ENCODE results near the gene CEP85.

CEP85 gene

GRCh38 chr1:26277719-26278118, 43.7 kb downstream of the CEP85 start:
- peaks cover 11% of the 10 kb centered on the region for H3K4me1 ChIP-seq (ENCODE audit: low read length)
- no peak for TF ChIP-seq EZH2phosphoT487 (IDR thresholded peaks at IDR 0.05; ENCODE audit: low read depth)
- no peak for TF ChIP-seq CTCF (IDR thresholded peaks at IDR 0.05; ENCODE audit: low read depth, low read length)
- H2AFZ ChIP-seq (ENCODE audit: low read depth, low read length): no peak overlapping the region
- H3K36me3 ChIP-seq (replicated peaks; ENCODE audit: low read depth, low read length): peaks cover 24% of the 10 kb centered on the region
- no peak overlapping the region for H3K4me2 ChIP-seq (ENCODE audit: low read length)
- H3K27me3 ChIP-seq (ENCODE audit: low read depth, low read length): no peaks in the 10 kb centered on the region
- H4K20me1 ChIP-seq (ENCODE audit: insufficient read depth, low read length): no peaks in the 10 kb centered on the region
- no peak overlapping the region for H3K9ac ChIP-seq (ENCODE audit: low read length)
- H3K79me2 ChIP-seq (ENCODE audit: low read length): no peaks in the 10 kb centered on the region
- no peak overlapping the region for H3K4me3 ChIP-seq (ENCODE audit: low read length)
- H3K9me3 ChIP-seq (ENCODE audit: insufficient read depth, low read length): no peaks in the 10 kb centered on the region
- no peak overlapping the region for H3K27ac ChIP-seq (ENCODE audit: low read length)

GRCh38 chr1:26278303-26278702, 44.3 kb downstream of the CEP85 start:
- no peak overlapping the region for H3K4me2 ChIP-seq (ENCODE audit: low read length)
- H3K4me1 ChIP-seq (ENCODE audit: low read length): peaks cover 11% of the 10 kb centered on the region
- H2AFZ ChIP-seq (ENCODE audit: low read depth, low read length): no peak overlapping the region
- H3K27me3 ChIP-seq (ENCODE audit: low read depth, low read length): no peaks in the 10 kb centered on the region
- no peak overlapping the region for H3K9ac ChIP-seq (ENCODE audit: low read length)
- H3K36me3 ChIP-seq (replicated peaks; ENCODE audit: low read depth, low read length): peaks cover 24% of the 10 kb centered on the region
- H3K27ac ChIP-seq (ENCODE audit: low read length): no peak overlapping the region
- H3K4me3 ChIP-seq (ENCODE audit: low read length): no peak overlapping the region
- TF ChIP-seq CTCF (IDR thresholded peaks at IDR 0.05; ENCODE audit: low read depth, low read length): no peak
- TF ChIP-seq EZH2phosphoT487 (IDR thresholded peaks at IDR 0.05; ENCODE audit: low read depth): no peak
- H3K9me3 ChIP-seq (ENCODE audit: insufficient read depth, low read length): no peaks in the 10 kb centered on the region
- no peaks in the 10 kb centered on the region for H3K79me2 ChIP-seq (ENCODE audit: low read length)
- no peaks in the 10 kb centered on the region for H4K20me1 ChIP-seq (ENCODE audit: insufficient read depth, low read length)

GRCh38 chr1:26278724-26279455, 44.9 kb downstream of the CEP85 start:
- H3K4me2 ChIP-seq (ENCODE audit: low read length): peak overlapping the region; percentile 92
- no peak overlapping the region for H2AFZ ChIP-seq (ENCODE audit: low read depth, low read length)
- no peaks in the 10 kb centered on the region for H3K9me3 ChIP-seq (ENCODE audit: insufficient read depth, low read length)
- no peaks in the 10 kb centered on the region for H4K20me1 ChIP-seq (ENCODE audit: insufficient read depth, low read length)
- TF ChIP-seq EZH2phosphoT487 (IDR thresholded peaks at IDR 0.05; ENCODE audit: low read depth) (no peak), CTCF (IDR thresholded peaks at IDR 0.05; ENCODE audit: low read depth, low read length) (no peak)
- peaks cover 11% of the 10 kb centered on the region for H3K4me1 ChIP-seq (ENCODE audit: low read length)
- H3K4me3 ChIP-seq (ENCODE audit: low read length): peak overlapping the region; percentile 95
- H3K9ac ChIP-seq (ENCODE audit: low read length): peak overlapping the region; percentile 78; the same call in 1 of the 2 replicates
- no peak overlapping the region for H3K27ac ChIP-seq (ENCODE audit: low read length)
- no peaks in the 10 kb centered on the region for H3K79me2 ChIP-seq (ENCODE audit: low read length)
- no peaks in the 10 kb centered on the region for H3K27me3 ChIP-seq (ENCODE audit: low read depth, low read length)
- H3K36me3 ChIP-seq (replicated peaks; ENCODE audit: low read depth, low read length): peaks cover 24% of the 10 kb centered on the region

- TF ChIP-seq CTCF (IDR thresholded peaks at IDR 0.05; ENCODE audit: low read depth, low read length): peak; percentile 14; the same call in 1 of the 2 replicates
- no peak for TF ChIP-seq EZH2phosphoT487 (IDR thresholded peaks at IDR 0.05; ENCODE audit: low read depth)
- H3K79me2 ChIP-seq (ENCODE audit: low read length): no peaks in the 10 kb centered on the region
- no peak within 1 kb of the TSS; the same call in 1 of the 2 replicates for H3K27ac ChIP-seq (ENCODE audit: low read length)
- H2AFZ ChIP-seq (ENCODE audit: low read depth, low read length): peak within 1 kb of the TSS; percentile 84; the same call in 1 of the 2 replicates
- H3K27me3 ChIP-seq (ENCODE audit: low read depth, low read length): no peaks in the 10 kb centered on the region
- no peaks in the 10 kb centered on the region for H4K20me1 ChIP-seq (ENCODE audit: insufficient read depth, low read length)
- H3K4me2 ChIP-seq (ENCODE audit: low read length): peak within 1 kb of the TSS; percentile 92
- H3K9ac ChIP-seq (ENCODE audit: low read length): peak within 1 kb of the TSS; percentile 78
- H3K9me3 ChIP-seq (ENCODE audit: insufficient read depth, low read length): no peaks in the 10 kb centered on the region
- H3K36me3 ChIP-seq (replicated peaks; ENCODE audit: low read depth, low read length): peaks cover 24% of the 10 kb centered on the region
- H3K4me1 ChIP-seq (ENCODE audit: low read length): peaks cover 11% of the 10 kb centered on the region
- peak within 1 kb of the TSS; percentile 95 for H3K4me3 ChIP-seq (ENCODE audit: low read length)
These were observed 45.7 kb downstream of the CEP85 start, which contains the start of gene SH3BGRL3 for GRCh38 chr1:26279456-26280332. TSS of gene SH3BGRL3 (plus strand) at chr1:26280086. CDS start at chr1:26280156, 70 bp downstream.

Data from OCI-LY3 (cell line).